Ovary (tissue), 3 donors: Measurements from ENCODE around the gene PPP1R37.

Source experiments
- CTCF ChIP-seq, 3 donors: fragments of 450-650 bp in 2 of 3; fragments of 200-600 bp in 1 of 3; IDR thresholded peaks; one replicate each; pipeline versions ENCODE4 v1.5.1 to v1.8.0; 2016 to 2022; ENCODE audit warnings: antibody characterized with exemption in 3 of 3, mild to moderate bottlenecking in 1 of 3
- EP300 ChIP-seq: sonication (generic); formaldehyde crosslinking; IDR thresholded peaks from one replicate; pipeline ENCODE4 v1.6.1; 2017; ENCODE audit warnings: antibody characterized with exemption
- POLR2A ChIP-seq: fragments of 450-650 bp; IDR thresholded peaks from one replicate; pipeline ENCODE4 v1.6.1; 2017; ENCODE audit warnings: antibody characterized with exemption, mild to moderate bottlenecking, moderate library complexity
- donor health status: DM: no; HTN: no; CAD: no.

GRCh38 chr19:45107621-45108150 is 14.7 kb downstream of the PPP1R37 start:
- TF ChIP-seq CTCF (IDR thresholded peaks at IDR 0.05) (no peak), EP300 (no peak), POLR2A (no peak)
